Endothelial cell of umbilical vein (primary cell): ENCODE results near the gene TOR1B. TPM values are rescaled to one million over a fixed set of nuclear protein-coding genes. Genes with fewer than 3 reads are reported as not detected.

Experiments used
- BruUV-seq: library from RNA; stranded (reverse); fragments of 400-500 nt; replicated peaks from 2 replicates; lab custom pipeline; 2021; lab: Mats Ljungman, UMichigan
- CTCF ChIA-PET: fragments of 300-600, 350-600 bp; sonication (Branson Sonifier 250); formaldehyde crosslinking; loops from one replicate; lab custom pipeline; 2021; ENCODE audit warnings: antibody characterized with exemption, inconsistent platforms; lab: Charles Lee
- POLR2A ChIA-PET: fragments of 300-600, 350-600 bp; sonication (Branson Sonifier 250); formaldehyde crosslinking; loops from one replicate; lab custom pipeline; 2021; ENCODE audit warnings: antibody characterized with exemption, inconsistent platforms; lab: Charles Lee
- DNase-seq: peaks from one replicate; pipeline ENCODE4 v3.0.0-alpha.2; 2011; ENCODE audit warnings: low read depth, low spot score
- FAIRE-seq: peaks from 2 replicates; lab custom pipeline; 2011; peaks lifted over from hg19 to GRCh38; lab: Jason Lieb, UNC
- H2AFZ ChIP-seq: 2 replicates; pipeline ENCODE4 v1.6.0; 2012; ENCODE audit warnings: low read depth, low read length, control low read depth, inconsistent platforms
- H3K27ac ChIP-seq: 2 replicates; pipeline ENCODE4 v1.5.1; 2011; ENCODE audit warnings: low read depth, mild to moderate bottlenecking, control low read depth, low read length, moderate library complexity; ENCODE audit not compliant: insufficient read depth
- H3K27me3 ChIP-seq, 2 experiments: 2 replicates each; pipeline versions ENCODE4 v1.6.0 to v1.6.1; 2011; ENCODE audit warnings: low read length in 2 of 2, mixed read lengths in 1 of 2; ENCODE audit not compliant: control insufficient read depth in 2 of 2, insufficient read depth in 2 of 2
- H3K36me3 ChIP-seq, 2 experiments: 2 replicates in 1 of 2; 3 replicates in 1 of 2; pipeline ENCODE4 v1.5.1; 2011; ENCODE audit warnings: low read length in 2 of 2, mild to moderate bottlenecking in 1 of 2, moderate library complexity in 1 of 2; ENCODE audit not compliant: control insufficient read depth in 2 of 2, insufficient read depth in 2 of 2; ENCODE audit errors: extremely low read depth in 1 of 2
- H3K4me1 ChIP-seq: 3 replicates; pipeline ENCODE4 v1.5.1; 2011; ENCODE audit warnings: mild to moderate bottlenecking, low read length; ENCODE audit not compliant: control insufficient read depth, insufficient read depth; ENCODE audit errors: extremely low read depth
- H3K4me2 ChIP-seq: 2 replicates; pipeline ENCODE4 v1.6.1; 2011; ENCODE audit warnings: low read length, control low read depth, mixed read lengths; ENCODE audit not compliant: insufficient read depth
- H3K4me3 ChIP-seq, 3 experiments: fragments of 200-600 bp in 1 of 3; sonication (generic), shearing (Covaris generic) in 1 of 3; replicated peaks in 1 of 3; 2 replicates each; pipeline ENCODE4 v1.5.1; 2011 to 2016; ENCODE audit warnings: control low read depth in 3 of 3, low read length in 3 of 3, mild to moderate bottlenecking in 2 of 3, inconsistent platforms in 1 of 3, low read depth in 1 of 3, moderate library complexity in 1 of 3; ENCODE audit not compliant: insufficient read depth in 1 of 3
- H3K79me2 ChIP-seq: 2 replicates; pipeline ENCODE4 v1.6.0; 2012; ENCODE audit warnings: low read length, inconsistent platforms; ENCODE audit not compliant: control insufficient read depth, insufficient read depth
- H3K9ac ChIP-seq: replicated peaks from 2 replicates; pipeline ENCODE3; 2011; ENCODE audit warnings: low read length, control low read depth; ENCODE audit not compliant: insufficient read depth; ENCODE audit errors: extremely low read depth
- H3K9me1 ChIP-seq: replicated peaks from 3 replicates; pipeline ENCODE4 v1.6.0; 2011; ENCODE audit warnings: mild to moderate bottlenecking, low read length; ENCODE audit not compliant: control insufficient read depth, insufficient read depth; ENCODE audit errors: extremely low read depth
- H3K9me3 ChIP-seq: replicated peaks from 2 replicates; pipeline ENCODE4 v1.5.1; 2012; ENCODE audit warnings: low read length, inconsistent platforms; ENCODE audit not compliant: control insufficient read depth, insufficient read depth
- H4K20me1 ChIP-seq: replicated peaks from 2 replicates; pipeline ENCODE3; 2011; ENCODE audit warnings: mild to moderate bottlenecking, low read length; ENCODE audit not compliant: control insufficient read depth, insufficient read depth; ENCODE audit errors: extremely low read depth
- CTCF ChIP-seq, 2 donors: IDR thresholded peaks; 1 replicate in 1 of 2; 2 replicates in 1 of 2; pipeline ENCODE4 v1.5.1; 2011; ENCODE audit warnings: low read length in 2 of 2, mild to moderate bottlenecking in 2 of 2, moderate library complexity in 2 of 2, control low read depth in 1 of 2, inconsistent platforms in 1 of 2, low read depth in 1 of 2; ENCODE audit not compliant: insufficient read depth in 1 of 2; ENCODE audit errors: extremely low read depth in 1 of 2
- EZH2 ChIP-seq: IDR thresholded peaks from 2 replicates; pipeline ENCODE4 v1.6.1; 2012; ENCODE audit warnings: borderline replicate concordance, low read depth, mild to moderate bottlenecking, moderate library complexity, low read length, inconsistent platforms; ENCODE audit not compliant: severe bottlenecking
- GATA2 ChIP-seq: IDR thresholded peaks from 2 replicates; pipeline ENCODE4 v1.7.0; 2011; ENCODE audit warnings: low read depth, mild to moderate bottlenecking, moderate library complexity, mixed read lengths, low read length; ENCODE audit not compliant: insufficient read length, insufficient read depth
- MAX ChIP-seq: IDR thresholded peaks from 2 replicates; pipeline ENCODE4 v1.6.1; 2011; ENCODE audit not compliant: insufficient read depth, insufficient read length
- POLR2A ChIP-seq: IDR thresholded peaks from 2 replicates; pipeline ENCODE4 v1.6.1; 2012; ENCODE audit warnings: low read depth, mild to moderate bottlenecking, control low read depth, low read length
- dilution Hi-C: fragments of 300-500 bp; cut with MboI; formaldehyde crosslinking; loops from one replicate; pipeline ENCODE4 v1.15.0; 2019; ENCODE audit warnings: low sequenced_read_pairs; ENCODE audit not compliant: extremely low pct_ligation_motif_present
- intact Hi-C: fragments of 100-400 bp; cut with micrococcal nuclease; formaldehyde crosslinking; loops from one replicate; pipeline ENCODE4 v1.10.0; 2022
- polyA plus RNA-seq, 4 experiments: library from polyadenylated mRNA; depleted of rRNA in 3 of 4; stranded (reverse) in 3 of 4; unstranded in 1 of 4; fragments of >200 nt; gene quantifications; 2 replicates each; pipeline versions ENCODE4 v1.2.1 to v1.2.3, GENCODE V29; 2011 to 2012; ENCODE audit warnings: missing spikeins in 1 of 4
- total RNA-seq: library from RNA; stranded (reverse); gene quantifications from 2 replicates; pipeline ENCODE4 v1.2.3, GENCODE V29; 2021

The TOR1B gene
- total and polyA plus RNA-seq, 2 donors (not counting 3 experiments of a cell fraction or from before 2014, with no cell fraction given), result 27.0 to 29.5 TPM

- H3K9ac ChIP-seq, result no peak overlapping the region
- no peak overlapping the region for H3K4me3 ChIP-seq
- TF ChIP-seq MAX (no peak), POLR2A (no peak), CTCF (IDR thresholded peaks at IDR 0.05; ENCODE audit: extremely low read depth in 1 of 2, insufficient read depth in 1 of 2, low read depth in 1 of 2, low read length in 2 of 2) (no peak), EZH2 (no peak), GATA2 (no peak)
- H3K9me3 ChIP-seq, result no peaks in the 10 kb centered on the region
- ChIA-PET CTCF (interaction anchor here (0.9 to 8.2 kb wide), 7 partner anchors 10 to 649 kb away, joined by 3 to 127 read pairs (median 10); no protein-coding TSS in a partner anchor), POLR2A (no interaction called here)
- H3K4me2 ChIP-seq, result no peak overlapping the region
- FAIRE-seq (no peak), DNase-seq (no peak)
- H3K9me1 ChIP-seq, result no peaks in the 10 kb centered on the region
- H3K79me2 ChIP-seq, result no peaks in the 10 kb centered on the region
- H3K27ac ChIP-seq, result no peak overlapping the region
- intact Hi-C loops, result loop anchor here (5.0 kb wide), 1 partner anchor 644 kb away; no protein-coding TSS in a partner anchor
- dilution Hi-C loops, result no loop called here
- H3K4me1 ChIP-seq, result peaks cover 4% of the 10 kb centered on the region
- no TSS peak for BruUV-seq
- H3K27me3 ChIP-seq, result peaks cover 0 to 2% of the 10 kb centered on the region in 2 experiments
- H2AFZ ChIP-seq, result no peak overlapping the region
- no peaks in the 10 kb centered on the region for H3K36me3 ChIP-seq
- H4K20me1 ChIP-seq, result no peaks in the 10 kb centered on the region
Observed at GRCh38 chr9:129781131-129781530, 21.9 kb upstream of the TOR1B start.
